GM19452 (cell line): Measurements from ENCODE around the gene FCGR3B.
"Not testable (repeated sequence)": the region's sequence is repeated elsewhere in the genome, so short reads cannot be mapped to it uniquely, and the experiment has no call there.

Experiments
- ATAC-seq: cut with Tn5 transposase; IDR thresholded peaks from one replicate; pipeline ENCODE4 v1.9.1; 2021; ENCODE audit not compliant: unreplicated experiment

FCGR3B gene

GRCh38 chr1:161606541-161607336 lies 24.2 kb downstream of the FCGR3B start:
- ATAC-seq = not testable (repeated sequence)

- not testable (repeated sequence) for ATAC-seq
These were observed 25.0 kb downstream of the FCGR3B start for GRCh38 chr1:161605762-161606540.

GRCh38 chr1:161605024-161605423 lies 26.0 kb downstream of the FCGR3B start:
- not testable (repeated sequence) for ATAC-seq

GRCh38 chr1:161597077-161597476 lies 33.9 kb downstream of the FCGR3B start:
- ATAC-seq = not testable (repeated sequence)

GRCh38 chr1:161595583-161595982 lies 35.4 kb downstream of the FCGR3B start:
- ATAC-seq = not testable (repeated sequence)

- not testable (repeated sequence) for ATAC-seq
These were observed 35.8 kb downstream of the FCGR3B start for GRCh38 chr1:161595173-161595572.

- ATAC-seq = not testable (repeated sequence)
These were observed 36.5 kb downstream of the FCGR3B start for GRCh38 chr1:161594269-161594984.

GRCh38 chr1:161593092-161593755 lies 37.8 kb downstream of the FCGR3B start:
- not testable (repeated sequence) for ATAC-seq

- ATAC-seq = not testable (repeated sequence)
These were observed 38.4 kb downstream of the FCGR3B start for GRCh38 chr1:161592586-161592985.

GRCh38 chr1:161589920-161590319 lies 41.1 kb downstream of the FCGR3B start:
- ATAC-seq = not testable (repeated sequence)

GRCh38 chr1:161589365-161589764 lies 41.6 kb downstream of the FCGR3B start:
- not testable (repeated sequence) for ATAC-seq

- not testable (repeated sequence) for ATAC-seq
These were observed 42.4 kb downstream of the FCGR3B start for GRCh38 chr1:161588596-161588995.

- ATAC-seq = not testable (repeated sequence)
These were observed 48.1 kb downstream of the FCGR3B start for GRCh38 chr1:161582882-161583281.

- peak; percentile 62 for ATAC-seq
These were observed 50.0 kb downstream of the FCGR3B start for GRCh38 chr1:161580879-161581537.

GRCh38 chr1:161579856-161580507 lies 51.0 kb downstream of the FCGR3B start:
- ATAC-seq = not testable (repeated sequence)

- ATAC-seq = not testable (repeated sequence)
These were observed 54.3 kb downstream of the FCGR3B start for GRCh38 chr1:161576676-161577075.
